Fibroblast of villous mesenchyme (primary cell): ENCODE data around the gene LRSAM1. TPM values are rescaled to one million over a fixed set of nuclear protein-coding genes. Genes with fewer than 3 reads are reported as not detected.
"Not testable (repeated sequence)": the region's sequence is repeated elsewhere in the genome, so short reads cannot be mapped to it uniquely, and the experiment has no call there.

Experiments
- DNase-seq: peaks from one replicate; pipeline ENCODE4 v3.0.0-alpha.2; 2010; ENCODE audit warnings: low read depth
- H3K4me3 ChIP-seq: 2 replicates; pipeline ENCODE4 v1.5.1; 2011; ENCODE audit warnings: low read depth, mild to moderate bottlenecking, low read length
- total RNA-seq: library from RNA; depleted of rRNA; stranded (reverse); fragments of >200 nt; gene quantifications from 2 replicates; pipeline ENCODE4 v1.2.3, GENCODE V29; 2012
- TF ChIP-seq, protein P1 (sequence below): IDR thresholded peaks from 2 replicates; pipeline ENCODE4 v1.5.1; 2012; ENCODE audit warnings: low read depth, mild to moderate bottlenecking, low read length; ENCODE audit not compliant: insufficient read depth

Gene LRSAM1
- total RNA-seq, 1 donor = 12.5 TPM

DNA sequence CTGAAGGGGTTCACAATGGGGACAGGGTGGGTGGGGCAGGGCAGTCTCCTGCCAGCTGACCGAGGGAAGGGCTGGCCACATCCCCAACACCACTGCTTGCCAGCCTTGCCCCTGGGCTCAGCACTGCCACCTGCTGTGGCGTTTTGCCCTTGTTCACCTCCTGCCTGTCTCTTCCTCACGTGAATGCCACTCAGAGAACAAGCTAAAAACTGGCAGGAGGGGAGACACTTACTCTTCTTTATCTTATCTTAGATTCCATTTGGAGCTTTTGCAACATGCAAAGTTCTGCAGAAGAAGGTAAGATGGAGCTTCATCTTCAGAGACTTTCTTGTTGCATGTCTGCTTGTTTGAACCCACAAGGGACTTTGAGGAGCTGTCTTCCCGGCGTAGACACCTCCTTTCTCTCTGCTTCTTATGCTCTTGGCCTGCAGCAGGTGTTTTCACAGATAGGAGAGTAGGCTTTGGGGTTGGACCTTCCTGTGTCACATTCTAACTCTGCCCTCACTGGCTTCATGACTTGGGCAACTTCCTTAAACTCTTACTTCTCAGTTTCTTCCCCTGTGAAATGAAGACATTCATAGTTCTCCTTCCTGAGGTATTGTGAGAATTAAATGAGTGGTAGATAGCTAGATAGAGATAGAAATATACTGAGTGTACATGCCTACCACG lies 4.1 kb downstream of the LRSAM1 start:
- no peak overlapping the region for H3K4me3 ChIP-seq
- TF ChIP-seq, protein P1, sequence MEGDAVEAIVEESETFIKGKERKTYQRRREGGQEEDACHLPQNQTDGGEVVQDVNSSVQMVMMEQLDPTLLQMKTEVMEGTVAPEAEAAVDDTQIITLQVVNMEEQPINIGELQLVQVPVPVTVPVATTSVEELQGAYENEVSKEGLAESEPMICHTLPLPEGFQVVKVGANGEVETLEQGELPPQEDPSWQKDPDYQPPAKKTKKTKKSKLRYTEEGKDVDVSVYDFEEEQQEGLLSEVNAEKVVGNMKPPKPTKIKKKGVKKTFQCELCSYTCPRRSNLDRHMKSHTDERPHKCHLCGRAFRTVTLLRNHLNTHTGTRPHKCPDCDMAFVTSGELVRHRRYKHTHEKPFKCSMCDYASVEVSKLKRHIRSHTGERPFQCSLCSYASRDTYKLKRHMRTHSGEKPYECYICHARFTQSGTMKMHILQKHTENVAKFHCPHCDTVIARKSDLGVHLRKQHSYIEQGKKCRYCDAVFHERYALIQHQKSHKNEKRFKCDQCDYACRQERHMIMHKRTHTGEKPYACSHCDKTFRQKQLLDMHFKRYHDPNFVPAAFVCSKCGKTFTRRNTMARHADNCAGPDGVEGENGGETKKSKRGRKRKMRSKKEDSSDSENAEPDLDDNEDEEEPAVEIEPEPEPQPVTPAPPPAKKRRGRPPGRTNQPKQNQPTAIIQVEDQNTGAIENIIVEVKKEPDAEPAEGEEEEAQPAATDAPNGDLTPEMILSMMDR = peak; percentile 13
- DNase-seq = no peak

DNA sequence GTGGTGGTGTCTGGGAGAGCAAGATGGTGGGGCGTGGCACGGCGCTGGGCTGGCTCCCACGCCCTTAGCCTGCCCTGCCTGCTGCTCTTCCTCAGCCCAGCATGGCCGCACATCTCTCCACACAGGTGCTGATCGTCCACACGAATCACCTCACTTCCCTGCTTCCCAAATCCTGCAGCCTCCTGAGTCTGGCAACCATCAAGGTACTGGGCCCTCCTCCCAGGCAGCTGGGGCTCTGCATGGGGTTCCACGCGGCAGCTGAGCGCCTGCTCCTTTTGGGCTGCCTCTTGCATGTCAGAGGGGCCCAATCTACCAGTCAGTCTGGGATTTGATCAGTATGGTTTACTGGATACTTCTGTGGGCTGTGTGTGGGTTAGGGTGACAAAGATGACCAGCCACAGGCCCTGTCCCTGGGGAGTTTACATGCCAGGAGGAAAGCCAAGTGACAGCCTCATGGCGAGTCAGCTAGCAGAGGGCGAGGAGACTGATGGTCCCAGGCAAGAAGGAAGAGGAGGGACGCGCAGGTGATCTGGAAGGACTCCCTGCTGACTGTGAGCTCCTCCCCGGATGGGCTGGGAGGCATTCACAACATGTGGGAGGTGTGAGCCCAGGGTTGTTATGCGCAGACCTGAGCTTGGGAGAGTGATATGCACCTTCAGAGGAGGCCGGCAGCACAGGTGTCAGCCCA lies 6.0 kb downstream of the LRSAM1 start:
- DNase-seq = no peak
- H3K4me3 ChIP-seq = no peak overlapping the region
- TF ChIP-seq, protein P1 = no peak

DNA sequence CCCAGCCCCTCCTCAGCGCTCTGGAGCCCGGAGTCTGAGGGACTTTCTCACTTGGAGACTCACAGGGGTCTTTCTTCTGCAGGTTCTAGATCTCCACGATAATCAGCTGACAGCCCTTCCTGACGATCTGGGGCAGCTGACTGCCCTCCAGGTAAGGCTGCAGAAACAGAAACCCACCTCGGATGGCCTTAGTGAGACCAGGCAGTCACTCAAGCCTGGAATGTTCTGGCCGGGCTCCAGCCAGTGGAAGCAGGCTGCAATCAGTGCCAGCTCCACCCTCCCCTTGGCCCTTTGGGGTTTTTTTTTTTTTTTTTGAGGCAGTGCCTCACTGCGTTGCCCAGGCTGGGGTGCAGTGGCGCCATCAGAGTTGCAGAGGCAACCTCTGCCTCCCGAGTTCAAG lies 7.6 kb downstream of the LRSAM1 start:
- no peak overlapping the region for H3K4me3 ChIP-seq
- no peak for DNase-seq
- TF ChIP-seq, protein P1 = no peak

- TF ChIP-seq, protein P1 = no peak
- no peak overlapping the region for H3K4me3 ChIP-seq
- DNase-seq = no peak
These were observed 12.1 kb downstream of the LRSAM1 start for GRCh38 chr9:127463382-127463781.

DNA sequence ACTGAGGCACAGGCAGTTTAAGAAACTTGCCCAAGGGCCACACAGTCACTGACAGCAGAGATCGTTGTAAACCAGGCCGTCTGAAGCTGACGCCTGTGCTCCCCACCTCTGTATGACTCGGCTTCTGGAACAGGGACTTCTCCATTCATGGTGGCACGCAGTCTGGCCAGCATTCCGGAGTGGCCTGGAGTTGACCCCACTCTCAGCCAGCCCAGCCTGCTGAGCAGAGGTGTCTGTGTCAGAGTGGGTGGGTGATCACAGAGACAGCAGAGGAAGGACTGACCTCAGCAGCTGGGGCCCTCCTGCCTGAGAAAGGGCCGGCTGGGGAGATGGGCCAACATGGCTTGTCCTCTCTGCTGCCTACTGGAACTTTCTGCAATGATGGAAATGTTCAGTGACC lies 12.6 kb downstream of the LRSAM1 start:
- peak; percentile 16 for DNase-seq
- H3K4me3 ChIP-seq = no peak overlapping the region
- TF ChIP-seq, protein P1 = no peak

DNA sequence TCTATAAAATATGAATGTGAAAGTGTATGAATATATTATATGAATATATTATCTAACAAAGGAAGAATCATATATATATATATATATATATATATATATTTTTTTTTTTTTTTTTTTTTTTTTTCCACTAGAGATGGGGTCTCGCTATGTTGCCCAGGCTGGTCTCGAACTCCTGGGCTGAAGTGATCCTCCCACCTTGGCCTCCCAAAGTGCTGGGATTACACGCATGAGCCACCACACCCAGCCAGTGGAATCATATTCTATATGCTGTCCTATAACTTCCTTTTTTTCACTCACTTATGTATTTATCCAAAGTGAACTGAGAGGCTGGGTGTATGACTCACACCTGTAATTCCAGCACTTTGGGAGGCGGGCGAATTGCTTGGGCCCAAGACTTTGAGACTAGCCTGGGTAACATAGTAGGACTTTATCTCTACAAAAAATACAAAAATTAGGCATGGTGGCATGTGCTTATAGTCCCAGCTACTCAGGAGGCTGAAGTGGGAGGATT lies 15.2 kb downstream of the LRSAM1 start:
- H3K4me3 ChIP-seq, DNase-seq: not testable (repeated sequence)

DNA sequence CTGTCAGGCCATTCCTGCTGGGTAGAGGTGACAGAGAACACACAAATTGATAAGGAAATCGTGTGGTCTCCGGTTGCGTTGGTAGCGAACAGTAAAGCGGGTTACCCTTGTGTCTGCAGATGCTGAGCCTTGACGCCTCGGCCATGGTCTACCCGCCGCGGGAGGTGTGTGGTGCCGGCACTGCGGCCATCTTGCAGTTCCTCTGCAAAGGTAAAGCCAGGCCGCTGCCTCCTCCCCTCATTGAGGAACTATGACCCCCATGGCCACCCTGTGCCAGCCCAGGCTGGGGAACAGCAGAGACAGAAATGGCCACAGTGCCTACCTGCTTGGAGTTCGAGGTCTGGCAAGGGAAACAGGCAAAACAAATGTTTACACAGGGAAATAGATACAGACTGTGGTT lies 16.3 kb downstream of the LRSAM1 start:
- TF ChIP-seq, protein P1 = no peak
- DNase-seq = no peak
- no peak overlapping the region for H3K4me3 ChIP-seq
